ENCODE measurements around the gene NUDT16. TPM values are rescaled to one million over a fixed set of nuclear protein-coding genes. Genes with fewer than 3 reads are reported as not detected.

Gene NUDT16
- total RNA-seq, 2 donors from 2014 or later = 8.8 to 9.3 TPM

- no peak overlapping the region for H3K4me3 Mint-ChIP-seq
- H3K4me1 Mint-ChIP-seq (ENCODE audit: low read depth) = no peaks in the 10 kb centered on the region
- H3K27me3 Mint-ChIP-seq (ENCODE audit: low read depth) = no peaks in the 10 kb centered on the region
- no peaks in the 10 kb centered on the region for H3K9me3 Mint-ChIP-seq
- DNase-seq = no peak
- no peaks in the 10 kb centered on the region for H3K36me3 Mint-ChIP-seq (ENCODE audit: insufficient read depth in 2 of 2)
- no peak for ATAC-seq (replicated peaks in 1 of 2)
- no peak overlapping the region for H3K27ac Mint-ChIP-seq
These were observed 50.2 kb downstream of the NUDT16 start for GRCh38 chr3:131431754-131432153.

DNA sequence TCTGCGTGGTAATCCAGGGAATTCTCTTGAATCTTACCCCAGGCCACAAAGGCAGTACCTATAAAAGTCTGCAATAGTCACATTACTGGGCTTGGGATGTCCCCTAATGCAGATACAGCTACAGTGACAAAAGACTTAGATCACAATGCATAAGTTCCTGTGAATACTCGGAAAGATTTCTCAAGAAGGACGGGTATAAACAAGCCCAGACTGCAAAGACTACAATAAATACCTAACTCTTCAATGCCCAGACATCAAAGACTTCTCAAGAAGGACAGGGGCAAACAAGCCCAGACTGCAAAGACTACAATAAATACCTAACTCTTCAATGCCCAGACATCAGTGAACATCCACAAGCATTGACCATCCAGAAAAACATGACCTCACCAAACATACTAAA, 50.9 kb downstream of the NUDT16 start:
- ATAC-seq (replicated peaks in 1 of 2) (no peak), DNase-seq (no peak)
- Mint-ChIP-seq H3K4me1 (ENCODE audit: low read depth) (no peaks in the 10 kb centered on the region), H3K36me3 (ENCODE audit: insufficient read depth in 2 of 2) (no peaks in the 10 kb centered on the region), H3K27ac (no peak overlapping the region), H3K4me3 (no peak overlapping the region), H3K9me3 (no peaks in the 10 kb centered on the region), H3K27me3 (ENCODE audit: low read depth) (no peaks in the 10 kb centered on the region)

- H3K9me3 Mint-ChIP-seq = no peaks in the 10 kb centered on the region
- no peak overlapping the region for H3K4me3 Mint-ChIP-seq
- ATAC-seq (replicated peaks in 1 of 2) (no peak), DNase-seq (no peak)
- H3K4me1 Mint-ChIP-seq (ENCODE audit: low read depth) = no peaks in the 10 kb centered on the region
- H3K36me3 Mint-ChIP-seq (ENCODE audit: insufficient read depth in 2 of 2) = no peaks in the 10 kb centered on the region
- H3K27me3 Mint-ChIP-seq (ENCODE audit: low read depth) = no peaks in the 10 kb centered on the region
- H3K27ac Mint-ChIP-seq = peak overlapping the region; percentile 24
These were observed 53.4 kb downstream of the NUDT16 start for GRCh38 chr3:131435000-131435399.

Other genes starting within 250 kb of the NUDT16 start
- gene MRPL3, start 121.2 kb downstream of the NUDT16 start, total RNA-seq = 100 to 1,000 TPM; 110 to 139 TPM

Measured in activated T-cell treated with anti-CD3 and anti-CD28 coated beads, Interleukin-2, amount 50 U/mL, for 72 hours (primary cell).